LNCaP clone FGC (cell line): ENCODE data around the gene ZNF333.

Source experiments
- DNase-seq: peaks from one replicate; pipeline ENCODE4 v3.0.0-alpha.2; 2011; ENCODE audit warnings: low read depth
- H3K4me3 ChIP-seq: 2 replicates; pipeline ENCODE4 v1.5.1; 2011; ENCODE audit warnings: mild to moderate bottlenecking, low read depth, low read length, control low read depth
- CTCF ChIP-seq: IDR thresholded peaks from 2 replicates; pipeline ENCODE4 v1.5.1; 2012; ENCODE audit warnings: mild to moderate bottlenecking; ENCODE audit not compliant: control insufficient read depth, insufficient read depth; ENCODE audit errors: extremely low read depth

ZNF333 gene

GRCh38 chr19:14694641-14695266 is 4.9 kb downstream of the ZNF333 start:
- TF ChIP-seq CTCF, result no peak
- no peak overlapping the region for H3K4me3 ChIP-seq
- DNase-seq, result no peak

GRCh38 chr19:14695471-14695870 is 5.6 kb downstream of the ZNF333 start:
- no peak overlapping the region for H3K4me3 ChIP-seq
- TF ChIP-seq CTCF, result no peak
- no peak for DNase-seq

GRCh38 chr19:14699641-14700040 is 9.8 kb downstream of the ZNF333 start:
- DNase-seq, result no peak
- no peak for TF ChIP-seq CTCF
- H3K4me3 ChIP-seq, result no peak overlapping the region

- H3K4me3 ChIP-seq, result no peak overlapping the region
- TF ChIP-seq CTCF, result no peak
- no peak for DNase-seq
Observed at GRCh38 chr19:14700711-14701375, 11.0 kb downstream of the ZNF333 start.

- DNase-seq, result no peak
- no peak overlapping the region for H3K4me3 ChIP-seq
- TF ChIP-seq CTCF, result no peak
Observed at GRCh38 chr19:14703833-14704232, 14.0 kb downstream of the ZNF333 start.

- no peak for DNase-seq
- no peak for TF ChIP-seq CTCF
Observed at GRCh38 chr19:14704450-14704849, 14.6 kb downstream of the ZNF333 start.

GRCh38 chr19:14715841-14716240 is 26.0 kb downstream of the ZNF333 start:
- no peak for TF ChIP-seq CTCF
- no peak for DNase-seq
- H3K4me3 ChIP-seq, result no peak overlapping the region

More at GRCh38 chr19:14704450-14704849, 14.6 kb downstream of the ZNF333 start:
- no peak overlapping the region for H3K4me3 ChIP-seq
